NCI-H69 (cell line): ENCODE results near the gene BTNL9.
"Not testable (repeated sequence)": the region's sequence is repeated elsewhere in the genome, so short reads cannot be mapped to it uniquely, and the experiment has no call there.

ENCODE experiments used
- DNase-seq: peaks from one replicate; lab custom pipeline; 2025; lab: John Stamatoyannopoulos, UW

BTNL9 gene

GRCh38 chr5:181061645-181062044, 21.6 kb downstream of the BTNL9 start:
- DNase-seq = no peak

- no peak for DNase-seq
Measured at GRCh38 chr5:181062631-181063030, 22.6 kb downstream of the BTNL9 start.

- DNase-seq = no peak
Measured at GRCh38 chr5:181063514-181063913, 23.4 kb downstream of the BTNL9 start.

- no peak for DNase-seq
Measured at GRCh38 chr5:181064987-181065386, 24.9 kb downstream of the BTNL9 start.

GRCh38 chr5:181069767-181070491, 29.9 kb downstream of the BTNL9 start:
- DNase-seq = no peak

- DNase-seq = no peak
Measured at GRCh38 chr5:181070523-181070922, 30.5 kb downstream of the BTNL9 start.

- DNase-seq = no peak
Measured at GRCh38 chr5:181071257-181071656, 31.2 kb downstream of the BTNL9 start.

- no peak for DNase-seq
Measured at GRCh38 chr5:181076920-181077319, 36.9 kb downstream of the BTNL9 start.

- DNase-seq = no peak
Measured at GRCh38 chr5:181081989-181082388, 41.9 kb downstream of the BTNL9 start.

- no peak for DNase-seq
Measured at GRCh38 chr5:181084621-181085195, 44.6 kb downstream of the BTNL9 start.

- DNase-seq = no peak
Measured at GRCh38 chr5:181086026-181086883, 46.2 kb downstream of the BTNL9 start.

- no peak for DNase-seq
Measured at GRCh38 chr5:181086884-181087205, 46.8 kb downstream of the BTNL9 start.

- no peak for DNase-seq
Measured at GRCh38 chr5:181087309-181087708, 47.2 kb downstream of the BTNL9 start.

GRCh38 chr5:181088289-181088688, 48.2 kb downstream of the BTNL9 start:
- no peak for DNase-seq

- no peak for DNase-seq
Measured at GRCh38 chr5:181092428-181092827, 52.4 kb downstream of the BTNL9 start.

GRCh38 chr5:181095162-181095561, 55.1 kb downstream of the BTNL9 start:
- DNase-seq = not testable (repeated sequence)

GRCh38 chr5:181096721-181097382, 56.8 kb downstream of the BTNL9 start:
- DNase-seq = not testable (repeated sequence)

- DNase-seq = not testable (repeated sequence)
Measured at GRCh38 chr5:181097383-181097753, 57.3 kb downstream of the BTNL9 start.

- not testable (repeated sequence) for DNase-seq
Measured at GRCh38 chr5:181097759-181098491, 57.9 kb downstream of the BTNL9 start.

GRCh38 chr5:181098762-181099601, 58.9 kb downstream of the BTNL9 start:
- no peak for DNase-seq

- DNase-seq = no peak
Measured at GRCh38 chr5:181099602-181100086, 59.6 kb downstream of the BTNL9 start.
